OCI-LY3 (cell line): ENCODE results near the gene TCEAL5.
"Not testable (repeated sequence)": the region's sequence is repeated elsewhere in the genome, so short reads cannot be mapped to it uniquely, and the experiment has no call there.

Source experiments
- H2AFZ ChIP-seq: fragments of 200-600, 300-600 bp; shearing (Covaris generic); 2 replicates; pipeline ENCODE4 v1.6.0; 2014; ENCODE audit warnings: antibody characterized with exemption, low read depth, low read length
- H3K27ac ChIP-seq: fragments of 200-600, 300-600 bp; sonication (generic); 2 replicates; pipeline ENCODE4 v1.5.1; 2014; ENCODE audit warnings: mild to moderate bottlenecking, low read length, moderate library complexity, mixed read lengths
- H3K27me3 ChIP-seq: fragments of 200-600, 300-600 bp; sonication (generic); 2 replicates; pipeline ENCODE4 v1.6.1; 2014; ENCODE audit warnings: low read depth, low read length, mixed read lengths
- H3K36me3 ChIP-seq: fragments of 200-600, 300-600 bp; sonication (generic); replicated peaks from 2 replicates; pipeline ENCODE3; 2014; ENCODE audit warnings: low read depth, low read length, mixed read lengths
- H3K4me1 ChIP-seq: fragments of 300-600, 200-600 bp; sonication (generic); 2 replicates; pipeline ENCODE4 v1.6.1; 2014; ENCODE audit warnings: low read length, mixed read lengths
- H3K4me2 ChIP-seq: fragments of 200-600, 300-600 bp; sonication (generic); 2 replicates; pipeline ENCODE4 v1.6.1; 2014; ENCODE audit warnings: low read length, mixed read lengths
- H3K4me3 ChIP-seq: fragments of 300-600, 200-600 bp; sonication (generic); 2 replicates; pipeline ENCODE4 v1.5.1; 2014; ENCODE audit warnings: antibody characterized with exemption, mild to moderate bottlenecking, low read length, moderate library complexity
- H3K79me2 ChIP-seq: fragments of 300-600, 200-600 bp; shearing (Covaris generic); 2 replicates; pipeline ENCODE4 v1.6.1; 2014; ENCODE audit warnings: mild to moderate bottlenecking, low read length, mixed read lengths
- H3K9ac ChIP-seq: fragments of 300-600, 200-600 bp; shearing (Covaris generic); 2 replicates; pipeline ENCODE4 v1.6.0; 2014; ENCODE audit warnings: mild to moderate bottlenecking, low read length, moderate library complexity
- H3K9me3 ChIP-seq: fragments of 200-600, 300-600 bp; shearing (Covaris generic); 2 replicates; pipeline ENCODE4 v1.6.1; 2014; ENCODE audit warnings: low read length, mixed read lengths; ENCODE audit not compliant: insufficient read depth
- H4K20me1 ChIP-seq: fragments of 200-600, 300-600 bp; sonication (generic); 2 replicates; pipeline ENCODE4 v1.6.1; 2016; ENCODE audit warnings: low read length, mixed read lengths; ENCODE audit not compliant: insufficient read depth
- EZH2phosphoT487 ChIP-seq: fragments of 200-600 bp; shearing (Covaris generic); IDR thresholded peaks from 2 replicates; pipeline ENCODE4 v1.6.1; 2018; ENCODE audit warnings: antibody characterized with exemption, mixed run types, low read depth
- TF ChIP-seq, protein P1 (sequence below): fragments of 200-600, 300-600 bp; sonication (generic); IDR thresholded peaks from 2 replicates; pipeline ENCODE4 v1.5.1; 2014; ENCODE audit warnings: antibody characterized with exemption, low read length, low read depth

The TCEAL5 gene

DNA sequence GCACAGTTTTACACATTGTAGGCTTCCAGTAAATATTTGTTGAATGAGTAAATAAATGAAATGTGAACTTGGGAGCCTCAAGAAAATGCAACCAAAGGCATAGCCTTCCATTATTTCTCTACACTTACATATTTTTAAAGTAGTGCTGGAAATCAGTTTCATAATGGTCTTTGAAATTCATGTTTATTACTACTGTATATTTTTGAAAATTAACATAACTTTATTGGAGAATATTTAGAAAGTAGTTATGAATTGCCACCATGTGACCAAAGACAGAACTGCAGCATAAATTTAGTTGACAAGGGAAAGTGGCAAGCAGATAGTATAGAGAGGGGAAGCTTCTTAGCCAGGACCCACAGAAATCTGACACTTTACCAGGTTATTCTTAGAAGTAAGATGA, 28.0 kb downstream of the TCEAL5 start:
- TF ChIP-seq, protein P1, sequence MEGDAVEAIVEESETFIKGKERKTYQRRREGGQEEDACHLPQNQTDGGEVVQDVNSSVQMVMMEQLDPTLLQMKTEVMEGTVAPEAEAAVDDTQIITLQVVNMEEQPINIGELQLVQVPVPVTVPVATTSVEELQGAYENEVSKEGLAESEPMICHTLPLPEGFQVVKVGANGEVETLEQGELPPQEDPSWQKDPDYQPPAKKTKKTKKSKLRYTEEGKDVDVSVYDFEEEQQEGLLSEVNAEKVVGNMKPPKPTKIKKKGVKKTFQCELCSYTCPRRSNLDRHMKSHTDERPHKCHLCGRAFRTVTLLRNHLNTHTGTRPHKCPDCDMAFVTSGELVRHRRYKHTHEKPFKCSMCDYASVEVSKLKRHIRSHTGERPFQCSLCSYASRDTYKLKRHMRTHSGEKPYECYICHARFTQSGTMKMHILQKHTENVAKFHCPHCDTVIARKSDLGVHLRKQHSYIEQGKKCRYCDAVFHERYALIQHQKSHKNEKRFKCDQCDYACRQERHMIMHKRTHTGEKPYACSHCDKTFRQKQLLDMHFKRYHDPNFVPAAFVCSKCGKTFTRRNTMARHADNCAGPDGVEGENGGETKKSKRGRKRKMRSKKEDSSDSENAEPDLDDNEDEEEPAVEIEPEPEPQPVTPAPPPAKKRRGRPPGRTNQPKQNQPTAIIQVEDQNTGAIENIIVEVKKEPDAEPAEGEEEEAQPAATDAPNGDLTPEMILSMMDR: peak; percentile 46
- TF ChIP-seq EZH2phosphoT487: no peak
- Histone ChIP-seq H3K27ac (no peak overlapping the region), H4K20me1 (no peaks in the 10 kb centered on the region), H3K36me3 (peaks cover 7% of the 10 kb centered on the region), H3K4me3 (no peak overlapping the region), H3K79me2 (0 out of 2 replicates have a peak, but pooled peaks cover 1% of the 10 kb centered on the region), H3K9ac (no peak overlapping the region), H3K4me2 (no peak overlapping the region), H2AFZ (no peak overlapping the region), H3K27me3 (no peaks in the 10 kb centered on the region), H3K4me1 (no peaks in the 10 kb centered on the region), H3K9me3 (no peaks in the 10 kb centered on the region)

DNA sequence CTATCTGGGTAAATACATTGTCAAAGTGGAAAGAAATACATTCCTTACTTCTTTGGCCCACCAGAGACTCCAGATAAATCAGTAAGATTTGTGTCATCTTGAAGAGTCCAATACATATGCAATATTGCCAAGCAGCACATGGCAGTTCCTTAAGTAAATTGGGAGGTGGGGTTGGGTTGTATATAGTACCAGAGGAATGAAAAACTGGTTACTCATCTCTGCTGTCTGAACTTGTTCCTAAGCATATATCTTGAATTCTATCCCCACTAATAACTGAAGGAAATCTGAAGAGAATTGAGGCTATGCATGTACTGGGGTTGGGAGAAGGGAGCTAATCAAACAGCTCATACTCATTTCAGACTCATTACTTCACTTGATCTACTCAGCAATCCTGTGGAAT, 36.4 kb downstream of the TCEAL5 start:
- H3K79me2 ChIP-seq: no peaks in the 10 kb centered on the region
- H3K27me3 ChIP-seq: no peaks in the 10 kb centered on the region
- no peaks in the 10 kb centered on the region for H3K36me3 ChIP-seq
- no peaks in the 10 kb centered on the region for H4K20me1 ChIP-seq
- no peak overlapping the region for H3K27ac ChIP-seq
- no peak overlapping the region for H3K4me3 ChIP-seq
- no peak for TF ChIP-seq EZH2phosphoT487
- TF ChIP-seq, protein P1: no peak
- H3K4me1 ChIP-seq: no peaks in the 10 kb centered on the region
- no peak overlapping the region for H3K9ac ChIP-seq
- H3K9me3 ChIP-seq: no peaks in the 10 kb centered on the region
- H3K4me2 ChIP-seq: no peak overlapping the region
- no peak overlapping the region for H2AFZ ChIP-seq

DNA sequence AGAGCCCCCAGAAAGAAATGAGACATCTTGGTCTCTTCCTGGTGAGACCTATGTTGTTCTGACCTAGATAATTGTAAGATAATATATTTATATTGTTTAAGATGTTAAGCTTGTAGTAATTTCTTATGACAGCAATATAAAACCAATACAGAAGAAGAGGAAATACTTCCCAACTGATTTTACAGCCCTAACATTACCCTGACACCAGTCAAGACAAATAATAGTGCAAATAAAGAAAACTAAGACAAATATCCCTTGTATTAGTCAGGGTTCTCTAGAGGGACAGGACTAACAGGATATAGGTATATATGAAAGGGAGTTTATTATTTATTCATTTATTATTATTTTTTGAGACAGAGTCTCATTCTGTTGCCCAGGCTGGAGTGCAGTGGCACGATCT, 40.3 kb downstream of the TCEAL5 start:
- no peaks in the 10 kb centered on the region for H3K27me3 ChIP-seq
- H3K36me3 ChIP-seq: no peaks in the 10 kb centered on the region
- no peaks in the 10 kb centered on the region for H3K9me3 ChIP-seq
- no peaks in the 10 kb centered on the region for H3K4me1 ChIP-seq
- H3K9ac ChIP-seq: no peak overlapping the region
- H3K27ac ChIP-seq: no peak overlapping the region
- H3K79me2 ChIP-seq: no peaks in the 10 kb centered on the region
- H4K20me1 ChIP-seq: no peaks in the 10 kb centered on the region
- H3K4me3 ChIP-seq: no peak overlapping the region
- H2AFZ ChIP-seq: no peak overlapping the region
- no peak for TF ChIP-seq EZH2phosphoT487
- TF ChIP-seq, protein P1: no peak
- H3K4me2 ChIP-seq: no peak overlapping the region

DNA sequence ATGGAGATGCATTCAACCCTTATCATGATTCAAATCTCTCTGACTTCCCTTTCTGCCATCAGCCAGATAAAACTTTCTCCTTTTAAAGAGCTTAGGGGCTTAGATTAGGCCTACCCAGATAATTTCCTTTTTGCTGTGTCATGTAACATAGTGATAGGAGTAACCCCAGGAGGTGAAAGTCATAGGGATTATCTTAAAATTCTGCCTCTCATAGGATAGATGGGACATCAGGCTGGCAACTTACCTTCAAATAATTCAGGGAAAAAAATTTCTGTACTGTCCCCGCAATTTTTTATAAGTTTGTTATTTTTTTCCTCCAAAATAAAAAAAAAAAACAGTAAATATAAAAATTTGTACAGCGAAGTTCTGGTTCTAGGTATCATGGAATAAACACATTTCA, 40.9 kb downstream of the TCEAL5 start:
- H3K4me2 ChIP-seq, H2AFZ ChIP-seq, H3K9ac ChIP-seq, H4K20me1 ChIP-seq, H3K9me3 ChIP-seq, H3K4me1 ChIP-seq, H3K27me3 ChIP-seq, H3K4me3 ChIP-seq, H3K27ac ChIP-seq, H3K36me3 ChIP-seq, H3K79me2 ChIP-seq: not testable (repeated sequence)

DNA sequence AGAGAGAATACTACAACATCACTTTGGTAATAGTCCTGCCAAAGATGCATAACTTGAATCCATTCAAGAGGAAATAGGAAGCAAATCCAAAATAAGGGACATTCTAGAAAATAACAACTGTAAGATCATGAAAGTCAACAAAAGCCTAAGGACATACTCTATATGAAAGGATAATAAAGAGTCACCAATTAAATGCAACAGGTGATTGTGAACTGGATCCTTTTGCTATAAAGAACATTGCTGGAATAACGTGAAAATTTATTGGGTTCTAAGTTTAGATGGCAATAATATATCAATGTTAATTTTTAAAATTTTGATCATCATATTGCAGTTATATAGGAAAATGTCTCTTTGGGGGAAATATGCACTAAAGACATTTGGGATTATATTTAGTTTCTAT, 41.7 kb downstream of the TCEAL5 start:
- no peak for TF ChIP-seq EZH2phosphoT487
- TF ChIP-seq, protein P1: no peak
- Histone ChIP-seq H4K20me1 (no peaks in the 10 kb centered on the region), H3K9me3 (no peaks in the 10 kb centered on the region), H3K36me3 (no peaks in the 10 kb centered on the region), H3K4me1 (no peaks in the 10 kb centered on the region), H3K27ac (no peak overlapping the region), H3K27me3 (no peaks in the 10 kb centered on the region), H2AFZ (no peak overlapping the region), H3K4me2 (no peak overlapping the region), H3K9ac (no peak overlapping the region), H3K4me3 (no peak overlapping the region), H3K79me2 (no peaks in the 10 kb centered on the region)
